Posterior vena cava (tissue), 2 donors: Measurements from ENCODE around the gene RPL6. TPM values are rescaled to one million over a fixed set of nuclear protein-coding genes. Genes with fewer than 3 reads are reported as not detected.

Experiments used
- DNase-seq: peaks from one replicate; pipeline ENCODE4 v3.0.0-alpha.2; 2020; ENCODE audit warnings: low spot score
- intact Hi-C, 2 donors: fragments of 100-400 bp; cut with DNase I; formaldehyde crosslinking; loops; one replicate each; pipeline versions ENCODE4 v1.14.1 to v1.14.2; 2022 to 2023
- total RNA-seq, 2 donors: library from RNA; stranded (reverse); fragmentation: NEBNext Ultra II Directional; extraction: Animal tissue kit (Norgen Biotek cat#: 25700); gene quantifications; one replicate each; pipeline ENCODE4 v1.2.1, GENCODE V29; 2021
- donor health status: DM: yes; HTN: yes; CAD: no.
- donor health status: DM: yes; HTN: yes; CAD: no.

RPL6 gene
- total RNA-seq, 2 donors from 2014 or later, result 889 to 892 TPM

- DNase-seq, result no peak
- intact Hi-C loops, result no loop called here
These were observed 26.5 kb downstream of the RPL6 start for GRCh38 chr12:112382866-112383265.

DNA sequence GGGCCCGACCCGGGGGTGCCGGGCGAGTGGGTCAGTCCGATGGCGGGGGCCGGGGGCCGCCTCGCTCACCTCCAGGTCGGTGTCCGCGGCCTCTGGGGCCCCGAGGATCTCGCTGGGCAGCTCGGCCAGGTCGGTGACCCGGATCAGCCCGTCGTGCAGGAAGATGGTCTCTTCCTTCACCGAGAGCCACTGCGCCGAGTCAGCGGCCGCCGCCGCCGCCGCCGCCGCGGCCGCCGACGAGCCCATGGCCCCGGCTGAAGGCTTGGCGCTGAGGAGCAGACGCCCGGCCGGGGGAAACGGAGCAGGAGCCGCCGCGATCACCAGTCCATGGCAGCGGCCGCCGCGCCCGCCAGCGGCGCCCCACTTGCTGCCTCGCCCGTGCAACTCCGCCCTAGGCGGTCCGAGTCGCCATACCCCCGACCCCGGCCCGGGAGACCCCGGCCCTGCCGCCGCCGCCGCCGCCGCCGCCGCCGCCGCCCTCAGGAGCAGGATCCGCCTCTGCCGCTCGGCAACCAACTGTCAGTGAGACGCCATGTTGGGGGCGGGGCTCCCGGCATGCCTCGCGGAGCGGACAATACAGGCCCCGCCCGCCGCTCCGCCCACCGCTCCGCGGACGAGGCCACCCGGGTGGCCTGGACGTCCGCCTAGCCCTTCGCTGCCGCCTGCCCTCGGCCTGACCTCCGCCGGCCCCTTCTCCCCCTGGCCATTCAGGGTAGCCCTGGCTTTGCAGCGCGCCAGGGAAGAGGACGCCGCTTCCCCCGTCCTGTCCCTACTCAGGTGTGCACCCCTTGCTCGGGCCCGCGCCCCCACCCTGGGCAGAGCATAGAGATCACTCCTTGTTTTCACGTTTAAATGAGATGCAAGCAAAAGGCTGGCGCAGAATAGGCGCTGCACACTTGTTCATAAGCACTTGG lies 27.3 kb downstream of the RPL6 start, which contains the start of gene HECTD4:
Gene HECTD4 (minus strand): TSS at position 549 of the 914 bp plus-strand sequence. CDS start 303 bp downstream, at position 246.
- peak; percentile 98 for DNase-seq
- intact Hi-C loops, result no loop called here

- intact Hi-C loops, result no loop called here
- peak; percentile 79 for DNase-seq
These were observed 28.0 kb downstream of the RPL6 start for GRCh38 chr12:112381406-112381882.

- intact Hi-C loops, result no loop called here
- DNase-seq, result no peak
These were observed 28.6 kb downstream of the RPL6 start for GRCh38 chr12:112380663-112381405.

DNA sequence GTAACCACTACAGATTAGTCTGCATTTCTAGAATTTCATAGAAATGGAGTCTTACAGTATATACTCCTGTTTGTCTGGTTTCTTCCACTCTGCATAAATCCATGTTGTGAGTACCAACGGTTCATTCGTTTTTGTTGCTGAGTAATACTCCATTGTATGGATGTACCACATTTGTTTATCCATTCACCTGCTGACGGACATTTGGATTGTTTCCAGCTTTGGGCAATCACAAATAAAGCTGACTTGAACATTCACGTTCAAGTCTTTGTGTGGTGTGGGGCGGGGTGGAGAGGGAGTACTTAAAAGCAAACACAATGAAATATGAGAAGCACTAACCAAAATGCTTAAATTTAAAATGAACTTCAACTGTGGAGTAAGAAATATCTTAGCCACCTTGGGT lies 34.3 kb downstream of the RPL6 start:
- intact Hi-C loops, result no loop called here

GRCh38 chr12:112374166-112374740 lies 35.2 kb downstream of the RPL6 start:
- intact Hi-C loops, result no loop called here
- no peak for DNase-seq

More for the DNA sequence above, 34.3 kb downstream of the RPL6 start:
- DNase-seq, result no peak

DNA sequence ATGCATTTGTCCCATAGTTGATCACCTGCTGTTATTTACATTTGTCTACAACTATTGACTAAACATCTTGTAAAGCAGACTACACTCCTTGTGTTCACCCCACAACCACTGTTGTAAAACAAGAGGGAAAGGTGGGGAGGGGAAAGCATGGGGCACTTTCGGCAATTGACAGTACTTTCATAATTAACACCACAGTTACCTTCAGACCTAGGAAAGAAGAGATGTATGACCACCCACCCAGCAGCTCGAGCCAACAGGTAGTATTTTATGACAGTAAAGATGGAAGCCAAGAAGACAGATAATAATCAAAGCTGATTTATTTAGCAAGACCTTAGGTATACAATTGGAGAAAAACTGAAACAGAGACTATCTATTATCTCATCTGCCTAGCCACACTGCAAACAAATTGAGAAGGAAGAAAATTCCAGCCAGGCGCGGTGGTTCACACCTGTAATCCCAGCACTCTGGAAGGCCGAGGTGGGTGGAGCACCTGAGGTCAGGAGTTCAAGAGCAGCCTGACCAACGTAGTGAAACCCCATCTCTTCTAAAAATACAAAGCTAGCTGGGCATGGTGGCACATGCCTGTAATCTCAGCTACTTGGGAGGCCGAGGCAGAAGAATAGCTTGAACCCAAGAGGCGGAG lies 38.4 kb downstream of the RPL6 start:
- intact Hi-C loops, result no loop called here

DNA sequence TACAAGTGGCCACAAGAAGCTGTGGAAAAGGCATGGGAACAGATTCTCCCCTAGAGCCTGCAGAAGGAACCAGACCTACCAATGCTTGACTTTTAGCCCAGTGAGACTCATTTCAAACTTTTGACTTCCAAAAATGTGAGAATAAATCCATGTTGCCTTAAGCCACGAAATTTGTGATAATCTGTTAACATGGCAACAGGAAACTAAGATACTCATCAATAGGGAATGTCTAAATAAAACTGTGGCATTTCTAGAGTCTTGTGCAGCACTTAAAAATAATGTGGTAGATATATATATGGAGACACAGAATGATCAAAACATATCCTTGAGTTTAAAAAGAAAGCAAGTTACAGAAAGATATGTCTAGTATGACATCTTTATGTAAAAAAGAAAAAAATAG lies 39.2 kb downstream of the RPL6 start:
- no peak for DNase-seq
- intact Hi-C loops, result no loop called here

More for the DNA sequence above, 38.4 kb downstream of the RPL6 start:
- DNase-seq, result no peak

GRCh38 chr12:112368856-112369255 lies 40.5 kb downstream of the RPL6 start:
- intact Hi-C loops, result no loop called here
- DNase-seq, result no peak

GRCh38 chr12:112367965-112368364 lies 41.4 kb downstream of the RPL6 start:
- intact Hi-C loops, result no loop called here
- no peak for DNase-seq

GRCh38 chr12:112362310-112362709 lies 47.1 kb downstream of the RPL6 start:
- DNase-seq, result no peak
- intact Hi-C loops, result no loop called here

DNA sequence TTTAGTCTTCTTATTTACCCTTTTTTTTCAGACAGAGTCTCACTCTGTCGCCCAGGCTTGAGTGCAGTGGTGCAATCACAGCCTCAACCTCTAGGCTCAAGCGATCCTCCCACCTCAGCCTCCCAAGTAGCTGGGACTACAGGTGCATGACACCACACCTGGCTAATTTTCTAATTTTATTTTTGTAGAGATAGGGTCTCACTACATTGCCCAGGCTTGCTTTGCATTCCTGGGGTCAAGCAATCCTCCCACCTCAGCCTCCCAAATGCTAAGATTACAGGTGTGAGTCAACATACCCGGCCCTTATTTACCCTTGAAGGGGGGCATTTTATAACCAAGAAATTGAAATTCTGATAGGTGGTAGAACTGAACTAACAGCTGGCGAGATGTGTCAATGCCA lies 48.1 kb downstream of the RPL6 start:
- intact Hi-C loops, result no loop called here
- no peak for DNase-seq

GRCh38 chr12:112359290-112359689 lies 50.1 kb downstream of the RPL6 start:
- intact Hi-C loops, result no loop called here
- DNase-seq, result no peak

- no peak for DNase-seq
- intact Hi-C loops, result no loop called here
These were observed 52.2 kb downstream of the RPL6 start for GRCh38 chr12:112357214-112357613.

Other genes with a start within 250 kb of the RPL6 start
- 10 to 100 TPM; 46.7 to 47.9 TPM for gene HECTD4, start 27.2 kb downstream of the RPL6 start, total RNA-seq
- gene PTPN11, start 9.3 kb upstream of the RPL6 start, total RNA-seq, result 100 to 1,000 TPM; 139 to 204 TPM